Endothelial cell (in vitro differentiated cells): ENCODE measurements around the gene CCDC81. TPM values are rescaled to one million over a fixed set of nuclear protein-coding genes. Genes with fewer than 3 reads are reported as not detected.

Experiments used
- DNase-seq: peaks from one replicate; pipeline ENCODE4 v3.0.0; 2021; ENCODE audit warnings: low spot score
- H3K27ac Mint-ChIP-seq: one replicate; pipeline ENCODE4 v1.8.0; 2021; ENCODE audit warnings: mixed read lengths, inconsistent platforms; ENCODE audit not compliant: unreplicated experiment
- H3K27me3 Mint-ChIP-seq: one replicate; pipeline ENCODE4 v1.8.0; 2021; ENCODE audit warnings: mild to moderate bottlenecking, moderate library complexity, mixed read lengths, inconsistent platforms; ENCODE audit not compliant: unreplicated experiment
- H3K36me3 Mint-ChIP-seq: one replicate; pipeline ENCODE4 v1.8.0; 2021; ENCODE audit warnings: mild to moderate bottlenecking, low read depth, mixed read lengths, inconsistent platforms; ENCODE audit not compliant: unreplicated experiment
- H3K4me1 Mint-ChIP-seq: one replicate; pipeline ENCODE4 v1.8.0; 2021; ENCODE audit warnings: mild to moderate bottlenecking, mixed read lengths, inconsistent platforms; ENCODE audit not compliant: unreplicated experiment
- H3K4me3 Mint-ChIP-seq: one replicate; pipeline ENCODE4 v1.8.0; 2021; ENCODE audit warnings: mild to moderate bottlenecking, mixed read lengths, inconsistent platforms; ENCODE audit not compliant: unreplicated experiment
- H3K9me3 Mint-ChIP-seq: one replicate; pipeline ENCODE4 v1.8.0; 2021; ENCODE audit warnings: mixed read lengths, inconsistent platforms; ENCODE audit not compliant: unreplicated experiment
- total RNA-seq: library from RNA; stranded (reverse); fragmentation: NEBNext Ultra II Directional; extraction: Animal tissue kit (Norgen Biotek cat#: 25700); gene quantifications from one replicate; pipeline ENCODE4 v1.2.1, GENCODE V29; 2021; ENCODE audit not compliant: unreplicated experiment
- TF ChIP-seq, protein P1 (sequence below): fragments of 200-600 bp; sonication (generic); IDR thresholded peaks from one replicate; pipeline ENCODE4 v1.5.0; 2021; ENCODE audit warnings: antibody characterized with exemption; ENCODE audit not compliant: unreplicated experiment

Gene CCDC81
- total RNA-seq, 1 donor from 2014 or later: 0.33 TPM

DNA sequence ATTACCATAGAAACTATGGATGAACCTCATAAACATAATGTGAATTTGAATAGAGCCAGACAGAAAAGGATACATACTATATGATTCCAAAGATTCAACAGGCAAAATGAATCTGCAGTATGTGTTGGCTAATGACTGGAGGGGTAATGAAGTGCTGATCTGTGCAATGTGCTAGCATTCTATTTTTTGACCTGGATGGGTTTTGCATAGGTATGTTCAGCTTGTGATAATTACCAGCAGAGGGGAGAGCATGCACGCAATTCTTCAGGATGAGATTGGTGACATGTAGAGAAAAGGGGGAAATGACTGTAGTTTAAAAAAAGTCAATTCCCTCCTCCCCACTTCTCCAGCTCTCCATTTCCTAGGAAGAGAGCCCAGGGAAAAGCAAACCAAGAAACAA lies 618 bp upstream of the CCDC81 start:
- Mint-ChIP-seq H3K9me3 (no peaks in the 10 kb centered on the region), H3K27ac (no peak overlapping the region), H3K4me3 (peak overlapping the region; percentile 49), H3K36me3 (no peaks in the 10 kb centered on the region), H3K4me1 (peaks cover 4% of the 10 kb centered on the region), H3K27me3 (peaks cover 4% of the 10 kb centered on the region)
- TF ChIP-seq, protein P1, sequence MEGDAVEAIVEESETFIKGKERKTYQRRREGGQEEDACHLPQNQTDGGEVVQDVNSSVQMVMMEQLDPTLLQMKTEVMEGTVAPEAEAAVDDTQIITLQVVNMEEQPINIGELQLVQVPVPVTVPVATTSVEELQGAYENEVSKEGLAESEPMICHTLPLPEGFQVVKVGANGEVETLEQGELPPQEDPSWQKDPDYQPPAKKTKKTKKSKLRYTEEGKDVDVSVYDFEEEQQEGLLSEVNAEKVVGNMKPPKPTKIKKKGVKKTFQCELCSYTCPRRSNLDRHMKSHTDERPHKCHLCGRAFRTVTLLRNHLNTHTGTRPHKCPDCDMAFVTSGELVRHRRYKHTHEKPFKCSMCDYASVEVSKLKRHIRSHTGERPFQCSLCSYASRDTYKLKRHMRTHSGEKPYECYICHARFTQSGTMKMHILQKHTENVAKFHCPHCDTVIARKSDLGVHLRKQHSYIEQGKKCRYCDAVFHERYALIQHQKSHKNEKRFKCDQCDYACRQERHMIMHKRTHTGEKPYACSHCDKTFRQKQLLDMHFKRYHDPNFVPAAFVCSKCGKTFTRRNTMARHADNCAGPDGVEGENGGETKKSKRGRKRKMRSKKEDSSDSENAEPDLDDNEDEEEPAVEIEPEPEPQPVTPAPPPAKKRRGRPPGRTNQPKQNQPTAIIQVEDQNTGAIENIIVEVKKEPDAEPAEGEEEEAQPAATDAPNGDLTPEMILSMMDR: no peak
- no peak for DNase-seq

DNA sequence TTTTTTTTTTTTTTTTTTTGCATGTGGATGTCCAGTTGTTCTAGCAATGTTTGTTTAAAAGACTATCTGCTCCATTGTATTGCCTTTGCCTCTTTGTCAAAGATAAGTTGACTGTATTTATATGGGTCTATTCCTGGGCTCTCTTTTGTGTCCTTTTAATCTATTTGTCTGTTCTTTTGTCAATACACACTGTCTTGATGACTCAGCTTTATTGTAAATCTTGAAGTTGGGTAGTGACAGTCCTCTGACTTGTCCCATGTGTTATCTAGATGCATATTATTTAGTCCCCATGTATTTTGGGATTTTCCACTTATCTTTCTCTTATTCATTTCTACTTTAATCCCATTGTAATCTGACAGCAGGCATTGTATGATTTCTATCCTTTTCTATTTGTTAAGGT lies 3.3 kb downstream of the CCDC81 start:
- DNase-seq: no peak
- Mint-ChIP-seq H3K4me3 (no peak overlapping the region), H3K36me3 (no peaks in the 10 kb centered on the region), H3K9me3 (no peaks in the 10 kb centered on the region), H3K27me3 (peaks cover 4% of the 10 kb centered on the region), H3K27ac (no peak overlapping the region), H3K4me1 (peaks cover 4% of the 10 kb centered on the region)
- TF ChIP-seq, protein P1: no peak

DNA sequence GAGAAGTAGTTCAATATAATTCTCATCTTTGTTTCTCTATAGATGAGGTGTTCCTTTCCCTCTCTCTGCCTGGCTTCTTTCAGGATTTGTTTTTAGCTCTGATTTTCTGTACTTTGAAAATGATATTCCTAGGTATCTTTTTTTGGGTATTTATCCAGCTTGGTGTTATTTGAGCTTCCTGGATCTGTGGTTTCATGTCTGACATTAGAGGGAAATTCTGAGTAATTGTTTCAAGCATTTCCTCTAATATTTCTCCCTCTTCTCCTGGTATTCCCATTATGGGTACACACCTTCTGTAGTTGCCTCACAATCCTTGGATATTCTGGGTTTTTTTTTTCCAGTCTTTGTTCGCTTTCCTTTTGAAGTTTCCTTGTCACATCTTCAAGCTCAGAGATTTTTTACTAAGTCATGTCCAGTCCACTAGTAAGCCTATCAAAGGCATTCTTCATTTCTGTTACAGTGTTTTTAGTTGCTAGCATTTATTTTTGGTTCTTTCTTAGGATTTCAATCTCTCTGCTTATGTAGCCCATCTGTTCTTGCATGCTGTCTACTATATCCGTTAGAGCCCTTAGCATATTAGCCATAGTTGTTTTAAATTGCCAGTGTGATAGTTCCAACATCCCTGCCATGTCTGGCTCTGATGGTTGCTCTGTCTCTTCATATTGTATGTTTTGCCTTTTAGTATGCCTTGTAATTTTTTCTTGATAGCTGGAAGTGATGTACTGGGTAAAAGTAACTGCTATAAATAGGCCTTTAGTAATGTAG lies 5.8 kb downstream of the CCDC81 start:
- Mint-ChIP-seq H3K27me3 (no peaks in the 10 kb centered on the region), H3K9me3 (no peaks in the 10 kb centered on the region), H3K36me3 (no peaks in the 10 kb centered on the region), H3K4me3 (no peak overlapping the region), H3K4me1 (no peaks in the 10 kb centered on the region), H3K27ac (no peak overlapping the region)
- TF ChIP-seq, protein P1: no peak
- no peak for DNase-seq

DNA sequence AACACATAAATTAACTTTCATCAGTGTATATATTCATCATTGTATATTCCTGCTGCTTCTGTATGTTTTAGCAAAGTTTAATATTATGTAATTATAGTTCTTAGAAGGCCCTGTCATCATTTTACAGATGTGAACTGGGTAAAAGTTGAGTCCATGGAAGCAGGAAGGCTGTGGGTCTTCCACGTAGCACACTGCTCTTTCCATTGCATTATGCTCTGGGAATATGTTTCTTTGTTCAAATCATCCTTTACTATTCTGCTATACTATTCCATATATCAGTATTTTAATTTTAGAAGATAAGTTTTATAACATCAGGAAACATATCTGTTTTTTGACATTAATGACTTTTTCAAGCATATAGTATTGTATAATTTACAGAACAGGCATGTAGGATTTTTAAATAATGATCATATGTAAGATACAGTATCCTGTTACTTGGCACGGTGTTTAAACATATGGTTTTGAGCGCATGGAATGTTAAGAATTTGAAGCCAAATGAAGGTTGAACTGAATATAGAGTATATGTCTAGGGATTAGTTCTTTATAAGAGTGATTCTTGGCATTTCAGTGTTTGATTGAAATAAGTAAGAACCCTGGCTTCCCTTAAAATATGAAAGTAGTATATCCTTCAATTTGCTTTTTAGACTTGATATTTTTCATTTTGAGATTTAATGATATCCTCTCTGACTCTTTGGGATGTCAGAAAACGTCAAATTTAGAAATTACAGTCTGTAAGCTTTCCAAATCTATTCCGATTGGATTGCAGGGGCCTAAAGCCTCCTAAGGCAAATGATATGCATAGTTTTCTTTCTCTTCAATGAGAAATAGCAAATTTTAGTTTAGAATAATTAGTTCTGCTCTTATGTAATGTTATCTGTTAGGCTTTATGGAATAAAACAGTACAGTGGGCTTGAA lies 8.6 kb downstream of the CCDC81 start:
- Mint-ChIP-seq H3K9me3 (no peaks in the 10 kb centered on the region), H3K27me3 (no peaks in the 10 kb centered on the region), H3K4me3 (no peak overlapping the region), H3K27ac (no peak overlapping the region), H3K4me1 (peaks cover 3% of the 10 kb centered on the region), H3K36me3 (no peaks in the 10 kb centered on the region)
- TF ChIP-seq, protein P1: no peak
- DNase-seq: no peak

DNA sequence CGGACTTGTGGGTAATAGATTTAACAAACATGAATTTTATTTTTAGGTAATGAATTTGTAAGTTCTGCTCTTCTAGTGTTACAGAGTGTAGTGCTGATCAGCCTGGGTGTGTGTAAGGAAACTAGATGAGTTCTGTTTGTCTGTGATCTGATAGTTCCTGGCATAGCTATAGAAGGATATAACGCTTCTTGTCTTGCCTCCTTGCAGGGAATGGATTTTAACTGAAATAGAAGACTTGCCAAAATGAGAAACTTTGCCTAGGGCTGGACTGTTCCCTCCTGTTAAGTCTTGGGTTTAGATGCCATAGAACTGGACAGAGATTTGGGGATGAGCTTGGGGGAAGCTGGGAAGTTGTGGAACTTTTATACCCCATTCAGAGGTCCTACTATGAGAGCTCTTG lies 11.6 kb downstream of the CCDC81 start:
- Mint-ChIP-seq H3K4me3 (no peak overlapping the region), H3K36me3 (no peaks in the 10 kb centered on the region), H3K9me3 (no peaks in the 10 kb centered on the region), H3K27me3 (no peaks in the 10 kb centered on the region), H3K4me1 (peaks cover 4% of the 10 kb centered on the region), H3K27ac (no peak overlapping the region)
- no peak for DNase-seq
- TF ChIP-seq, protein P1: no peak
